Measurements from ENCODE around the gene SQOR.

GRCh38 chr15:45664451-45664850, 29.6 kb downstream of the SQOR start:
- TF ChIP-seq POLR2A (IDR thresholded peaks at IDR 0.05) (no peak), CTCF (IDR thresholded peaks at IDR 0.05) (no peak)
